ENCODE measurements around the gene PLIN4. TPM values are rescaled to one million over a fixed set of nuclear protein-coding genes. Genes with fewer than 3 reads are reported as not detected.

The PLIN4 gene
- total and polyA plus RNA-seq, 10 of the 15 experiments (the other 5 are each of a cell fraction or from before 2014, with no cell fraction given) = 0.01 to 0.11 (median 0.05) TPM; not detected in 2

- TF ChIP-seq EP300 (IDR thresholded peaks at IDR 0.05; ENCODE audit: borderline replicate concordance in 1 of 2, control insufficient read depth in 1 of 2, low read depth in 2 of 2, low read length in 2 of 2) = no peak
- no peak for TF ChIP-seq ZNF217 (IDR thresholded peaks at IDR 0.05)
- no peak for TF ChIP-seq USF1 (IDR thresholded peaks at IDR 0.05; ENCODE audit: borderline replicate concordance, extremely low read length, insufficient read depth, low read depth, low read length)
Observed at GRCh38 chr19:4497770-4498389, 20.4 kb downstream of the PLIN4 start (continued).

- ChIA-PET SMC1A (ENCODE audit: uncharacterized antibody, unreplicated experiment) (no interaction called here), RAD21 (ENCODE audit: unreplicated experiment) (no interaction called here), CTCF (no interaction called here), POLR2A (no interaction called here)
- Histone ChIP-seq H2AFZ (ENCODE audit: control insufficient read depth, low read depth, low read length) (no peak overlapping the region), H3K9me3 (replicated peaks; ENCODE audit: control insufficient read depth, insufficient read depth, low read length) (no peaks in the 10 kb centered on the region), H3K4me1 (ENCODE audit: control insufficient read depth, insufficient read depth, low read length) (no peaks in the 10 kb centered on the region), H3K9ac (ENCODE audit: control insufficient read depth, insufficient read depth, low read length) (no peak overlapping the region), H4K20me1 (ENCODE audit: control insufficient read depth, insufficient read depth) (no peaks in the 10 kb centered on the region), H3K27me3 (replicated peaks in 1 of 2; ENCODE audit: control insufficient read depth in 2 of 2, insufficient read depth in 2 of 2, low read length in 1 of 2) (no peaks in the 10 kb centered on the region), H3K36me3 (ENCODE audit: control insufficient read depth in 2 of 2, insufficient read depth in 2 of 2, low read length in 1 of 2) (peaks cover 7 to 17% of the 10 kb centered on the region in 2 experiments; a peak in 3 of 4 replicates), H3K27ac (ENCODE audit: control insufficient read depth, insufficient read depth) (no peak overlapping the region), H3K4me2 (ENCODE audit: control insufficient read depth, insufficient read depth) (no peak overlapping the region), H3K4me3 (no peak overlapping the region), H3K79me2 (ENCODE audit: control insufficient read depth, insufficient read depth, low read length) (no peaks in the 10 kb centered on the region)
- WGBS (ENCODE audit: insufficient coverage, insufficient replicate concordance, low lambda C conversion rate, missing lambda C conversion rate) = 89% methylated on average over 18 of the region's 18 CpGs
- FAIRE-seq = no peak
- no TSS peak for BruUV-seq (replicated peaks)
- in situ Hi-C loops (cut with MboI) = no loop called here
- DNase-seq (ENCODE audit: low read depth, low spot score) = no peak
- intact Hi-C loops (cut with micrococcal nuclease; ENCODE audit: unreplicated experiment) = no loop called here
- ATAC-seq = no peak
- TF ChIP-seq ZNF384 (IDR thresholded peaks at IDR 0.05; ENCODE audit: borderline replicate concordance, low read depth, low read length) (no peak), GATAD2B (conservative IDR thresholded peaks at IDR 0.05; ENCODE audit: low read depth) (no peak), SKIL (IDR thresholded peaks at IDR 0.05; ENCODE audit: low read depth, poor library complexity, severe bottlenecking) (no peak), BACH1 (IDR thresholded peaks at IDR 0.05; ENCODE audit: borderline replicate concordance) (no peak), ATF2 (IDR thresholded peaks at IDR 0.05; ENCODE audit: low read length) (no peak), CHD1 (IDR thresholded peaks at IDR 0.05; ENCODE audit: low read depth, low read length) (no peak), EZH2 (IDR thresholded peaks at IDR 0.05; ENCODE audit: borderline replicate concordance, control insufficient read depth, low read depth, low read length) (no peak), ZBTB33 (IDR thresholded peaks at IDR 0.05) (no peak), BHLHE40 (IDR thresholded peaks at IDR 0.05; ENCODE audit: borderline replicate concordance in 1 of 2, low read depth in 2 of 2, low read length in 1 of 2) (no peak), SIX5 (IDR thresholded peaks at IDR 0.05; ENCODE audit: low read depth, low read length, severe bottlenecking) (no peak)
Observed at GRCh38 chr19:4496304-4496703, 22.0 kb downstream of the PLIN4 start.
